ENCODE data around the gene CPTP. TPM values are rescaled to one million over a fixed set of nuclear protein-coding genes. Genes with fewer than 3 reads are reported as not detected.
A peak's percentile ranks its signal among the peaks of the same experiment; 100 is the strongest.

The CPTP gene
- total and polyA plus RNA-seq, 2 of the 13 experiments (the other 11 are each of a cell fraction or from before 2014, with no cell fraction given) = 5.5 to 9.3 TPM

DNA sequence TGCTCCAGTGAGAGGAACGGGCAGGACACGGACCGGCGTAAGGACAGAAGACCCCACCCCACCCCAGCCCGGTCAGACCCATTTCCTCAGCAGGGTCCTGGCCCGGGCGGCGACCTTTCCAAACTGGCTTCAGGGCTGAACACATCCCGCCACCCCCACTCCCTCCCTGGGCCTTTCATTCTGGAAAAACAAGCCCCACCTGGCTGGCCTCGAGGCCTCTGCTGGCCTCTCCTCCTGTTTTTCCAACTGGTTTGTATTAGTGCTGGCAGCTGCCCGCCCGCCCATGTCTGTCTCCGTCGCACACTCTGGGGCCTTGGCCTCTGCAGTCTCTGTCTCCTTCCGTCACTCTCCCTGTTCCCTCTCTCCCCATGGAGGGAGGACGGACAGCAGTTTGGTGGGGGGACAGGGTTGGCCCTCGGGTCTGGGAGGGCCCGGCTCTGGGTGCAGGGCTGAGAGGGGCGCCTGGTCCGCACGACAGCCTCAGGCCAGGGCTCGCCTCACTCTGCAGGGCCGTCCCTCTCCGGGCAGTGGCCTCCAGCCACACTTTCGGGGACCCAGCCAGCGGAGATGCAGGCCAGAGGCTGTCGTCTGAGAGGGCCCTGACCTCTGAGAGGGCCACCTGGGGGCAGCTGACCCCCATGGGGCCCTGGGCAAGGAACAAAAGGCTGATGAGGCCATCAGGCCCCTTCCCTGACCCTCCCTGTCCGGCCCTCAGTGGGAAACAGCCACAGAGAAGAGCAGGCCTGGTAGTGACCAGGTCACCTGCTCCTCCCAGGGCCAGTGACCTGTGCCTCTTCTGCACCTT, 35.3 kb downstream of the CPTP start (continued):
- TF ChIP-seq, protein P1, sequence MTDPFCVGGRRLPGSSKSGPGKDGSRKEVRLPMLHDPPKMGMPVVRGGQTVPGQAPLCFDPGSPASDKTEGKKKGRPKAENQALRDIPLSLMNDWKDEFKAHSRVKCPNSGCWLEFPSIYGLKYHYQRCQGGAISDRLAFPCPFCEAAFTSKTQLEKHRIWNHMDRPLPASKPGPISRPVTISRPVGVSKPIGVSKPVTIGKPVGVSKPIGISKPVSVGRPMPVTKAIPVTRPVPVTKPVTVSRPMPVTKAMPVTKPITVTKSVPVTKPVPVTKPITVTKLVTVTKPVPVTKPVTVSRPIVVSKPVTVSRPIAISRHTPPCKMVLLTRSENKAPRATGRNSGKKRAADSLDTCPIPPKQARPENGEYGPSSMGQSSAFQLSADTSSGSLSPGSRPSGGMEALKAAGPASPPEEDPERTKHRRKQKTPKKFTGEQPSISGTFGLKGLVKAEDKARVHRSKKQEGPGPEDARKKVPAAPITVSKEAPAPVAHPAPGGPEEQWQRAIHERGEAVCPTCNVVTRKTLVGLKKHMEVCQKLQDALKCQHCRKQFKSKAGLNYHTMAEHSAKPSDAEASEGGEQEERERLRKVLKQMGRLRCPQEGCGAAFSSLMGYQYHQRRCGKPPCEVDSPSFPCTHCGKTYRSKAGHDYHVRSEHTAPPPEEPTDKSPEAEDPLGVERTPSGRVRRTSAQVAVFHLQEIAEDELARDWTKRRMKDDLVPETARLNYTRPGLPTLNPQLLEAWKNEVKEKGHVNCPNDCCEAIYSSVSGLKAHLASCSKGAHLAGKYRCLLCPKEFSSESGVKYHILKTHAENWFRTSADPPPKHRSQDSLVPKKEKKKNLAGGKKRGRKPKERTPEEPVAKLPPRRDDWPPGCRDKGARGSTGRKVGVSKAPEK (CRISPR knock-in tag; IDR thresholded peaks at IDR 0.05; ENCODE audit: borderline replicate concordance) = no peak
- TF ChIP-seq NCOA1 (CRISPR knock-in tag; IDR thresholded peaks at IDR 0.05) = no peak
- TF ChIP-seq POGZ (CRISPR knock-in tag; IDR thresholded peaks at IDR 0.05) = no peak
- peak; percentile 57; the same call in 1 of the 2 replicates for TF ChIP-seq ZNF777 (CRISPR knock-in tag; IDR thresholded peaks at IDR 0.05)
- no peak for TF ChIP-seq GFI1 (CRISPR knock-in tag; IDR thresholded peaks at IDR 0.05; ENCODE audit: borderline replicate concordance)
- no peak; the same call in 1 of the 2 replicates for TF ChIP-seq ZZZ3 (CRISPR knock-in tag; IDR thresholded peaks at IDR 0.05; ENCODE audit: borderline replicate concordance)
- TF ChIP-seq IKZF1 (IDR thresholded peaks at IDR 0.05) = no peak
- TF ChIP-seq MBNL3 (CRISPR knock-in tag; conservative IDR thresholded peaks at IDR 0.05) = no peak
- TF ChIP-seq KDM2A (CRISPR knock-in tag; IDR thresholded peaks at IDR 0.05; ENCODE audit: borderline replicate concordance, low read depth) = peak; percentile 59; the same call in 1 of the 2 replicates
- TF ChIP-seq ZNF646 (CRISPR knock-in tag; IDR thresholded peaks at IDR 0.05) = no peak
- TF ChIP-seq NFYB (CRISPR knock-in tag; IDR thresholded peaks at IDR 0.05) = no peak
- peak; percentile 42; the same call in 1 of the 2 replicates for TF ChIP-seq ZNF446 (CRISPR knock-in tag; IDR thresholded peaks at IDR 0.05)
- peak; percentile 81; the same call in 1 of the 2 replicates for TF ChIP-seq ZNF235 (CRISPR knock-in tag; IDR thresholded peaks at IDR 0.05; ENCODE audit: borderline replicate concordance)
- TF ChIP-seq HOXA7 (CRISPR knock-in tag; IDR thresholded peaks at IDR 0.05) = no peak
- TF ChIP-seq ZNF282 (IDR thresholded peaks at IDR 0.05; ENCODE audit: partially characterized antibody) = no peak
- TF ChIP-seq, protein P2, sequence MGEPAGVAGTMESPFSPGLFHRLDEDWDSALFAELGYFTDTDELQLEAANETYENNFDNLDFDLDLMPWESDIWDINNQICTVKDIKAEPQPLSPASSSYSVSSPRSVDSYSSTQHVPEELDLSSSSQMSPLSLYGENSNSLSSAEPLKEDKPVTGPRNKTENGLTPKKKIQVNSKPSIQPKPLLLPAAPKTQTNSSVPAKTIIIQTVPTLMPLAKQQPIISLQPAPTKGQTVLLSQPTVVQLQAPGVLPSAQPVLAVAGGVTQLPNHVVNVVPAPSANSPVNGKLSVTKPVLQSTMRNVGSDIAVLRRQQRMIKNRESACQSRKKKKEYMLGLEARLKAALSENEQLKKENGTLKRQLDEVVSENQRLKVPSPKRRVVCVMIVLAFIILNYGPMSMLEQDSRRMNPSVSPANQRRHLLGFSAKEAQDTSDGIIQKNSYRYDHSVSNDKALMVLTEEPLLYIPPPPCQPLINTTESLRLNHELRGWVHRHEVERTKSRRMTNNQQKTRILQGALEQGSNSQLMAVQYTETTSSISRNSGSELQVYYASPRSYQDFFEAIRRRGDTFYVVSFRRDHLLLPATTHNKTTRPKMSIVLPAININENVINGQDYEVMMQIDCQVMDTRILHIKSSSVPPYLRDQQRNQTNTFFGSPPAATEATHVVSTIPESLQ (CRISPR knock-in tag; conservative IDR thresholded peaks at IDR 0.05) = no peak
